Measurements from ENCODE around the gene SLC22A14.

DNA sequence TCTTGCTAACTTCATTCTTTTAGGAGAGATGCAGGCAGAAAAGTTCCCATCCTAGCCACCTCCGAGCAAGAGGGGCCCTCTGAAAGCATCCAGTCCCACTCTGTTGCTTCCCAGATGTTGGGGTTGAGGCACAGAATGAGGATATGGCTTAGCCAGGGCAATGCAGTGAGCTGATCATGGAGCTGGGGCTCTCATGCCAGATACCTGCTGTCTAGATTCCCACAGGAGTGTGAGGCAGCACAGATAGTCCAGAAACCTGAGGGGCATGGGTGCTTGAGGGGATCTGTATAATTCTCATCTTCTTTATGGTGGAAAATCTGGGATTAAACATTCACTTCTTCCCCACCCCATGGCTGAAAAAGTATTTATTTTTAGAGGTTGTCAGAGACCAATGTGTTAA, 15.3 kb upstream of the SLC22A14 start:
- TF ChIP-seq POLR2A (IDR thresholded peaks at IDR 0.05) = no peak
- TF ChIP-seq, protein P1, sequence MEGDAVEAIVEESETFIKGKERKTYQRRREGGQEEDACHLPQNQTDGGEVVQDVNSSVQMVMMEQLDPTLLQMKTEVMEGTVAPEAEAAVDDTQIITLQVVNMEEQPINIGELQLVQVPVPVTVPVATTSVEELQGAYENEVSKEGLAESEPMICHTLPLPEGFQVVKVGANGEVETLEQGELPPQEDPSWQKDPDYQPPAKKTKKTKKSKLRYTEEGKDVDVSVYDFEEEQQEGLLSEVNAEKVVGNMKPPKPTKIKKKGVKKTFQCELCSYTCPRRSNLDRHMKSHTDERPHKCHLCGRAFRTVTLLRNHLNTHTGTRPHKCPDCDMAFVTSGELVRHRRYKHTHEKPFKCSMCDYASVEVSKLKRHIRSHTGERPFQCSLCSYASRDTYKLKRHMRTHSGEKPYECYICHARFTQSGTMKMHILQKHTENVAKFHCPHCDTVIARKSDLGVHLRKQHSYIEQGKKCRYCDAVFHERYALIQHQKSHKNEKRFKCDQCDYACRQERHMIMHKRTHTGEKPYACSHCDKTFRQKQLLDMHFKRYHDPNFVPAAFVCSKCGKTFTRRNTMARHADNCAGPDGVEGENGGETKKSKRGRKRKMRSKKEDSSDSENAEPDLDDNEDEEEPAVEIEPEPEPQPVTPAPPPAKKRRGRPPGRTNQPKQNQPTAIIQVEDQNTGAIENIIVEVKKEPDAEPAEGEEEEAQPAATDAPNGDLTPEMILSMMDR (IDR thresholded peaks at IDR 0.05) = no peak
